ENCODE data around the gene DYSF.

DNA sequence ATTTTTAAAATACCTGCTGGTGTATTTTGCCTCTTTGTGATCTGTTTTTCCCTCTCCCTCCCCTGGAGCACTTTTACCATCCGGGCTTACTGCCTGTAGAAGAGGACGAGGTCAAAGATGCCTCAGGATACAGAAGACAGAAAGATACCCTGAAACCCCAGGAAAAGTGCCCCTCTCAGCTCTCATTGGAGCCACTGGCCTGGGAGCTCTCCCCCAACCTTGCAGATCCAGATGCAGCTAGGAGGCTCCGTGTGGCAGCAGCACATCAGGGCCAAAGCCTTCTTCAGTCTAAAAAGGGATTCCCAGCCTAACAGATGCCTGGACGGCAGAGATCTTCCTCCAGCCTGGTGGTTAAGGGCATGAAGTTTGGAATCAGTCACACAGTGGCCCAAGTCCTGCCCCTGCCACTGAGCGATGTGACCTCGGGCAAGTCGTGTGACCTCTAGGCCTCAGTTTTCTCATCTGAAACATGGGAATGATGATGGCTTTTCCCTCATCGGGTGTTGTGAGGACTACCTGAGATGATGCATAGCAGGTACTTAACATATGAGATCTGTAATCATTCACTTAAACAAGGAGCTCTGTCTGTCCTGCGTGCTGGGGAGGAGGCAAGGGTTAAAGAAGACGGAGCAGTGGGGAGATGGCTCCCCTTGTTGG, 239.4 kb downstream of the DYSF start:
- TF ChIP-seq EP300 (IDR thresholded peaks at IDR 0.05) (no peak), POLR2A (IDR thresholded peaks at IDR 0.05) (no peak)
